HG03159 (cell line): ENCODE data around the gene PRRG1.
"Not testable (repeated sequence)": the region's sequence is repeated elsewhere in the genome, so short reads cannot be mapped to it uniquely, and the experiment has no call there.

Source experiments
- ATAC-seq: cut with Tn5 transposase; IDR thresholded peaks from one replicate; pipeline ENCODE4 v1.9.1; 2021; ENCODE audit warnings: mild to moderate bottlenecking, moderate library complexity; ENCODE audit not compliant: unreplicated experiment

PRRG1 gene

DNA sequence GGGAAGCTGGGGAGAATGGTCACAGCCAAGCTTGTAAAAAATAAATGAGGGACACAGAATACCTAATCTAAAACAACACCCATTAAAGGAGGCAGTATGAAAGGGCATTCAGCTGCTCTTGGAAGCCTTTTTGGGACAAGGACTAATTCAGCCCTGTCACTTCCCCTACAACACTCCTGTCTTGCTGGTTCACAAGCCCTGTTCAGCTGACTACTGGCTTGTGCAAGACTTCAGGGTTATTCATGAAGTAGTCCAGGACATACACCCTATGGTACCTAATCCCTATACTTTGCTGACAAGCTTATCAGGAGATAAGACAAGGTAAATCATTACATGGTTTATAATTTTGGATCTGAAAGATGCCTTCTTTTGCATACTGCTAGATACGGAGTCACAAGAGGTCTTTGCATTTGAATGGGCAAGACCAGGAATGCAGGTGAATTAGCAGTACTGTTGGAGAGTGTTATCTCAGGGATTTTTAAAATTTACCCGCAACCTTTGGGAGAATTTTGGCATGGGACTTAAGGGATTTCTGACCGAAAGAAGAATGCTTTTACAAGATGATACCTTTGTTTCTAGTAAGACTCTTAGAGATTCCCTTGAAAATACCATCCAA, 119.1 kb downstream of the PRRG1 start:
- ATAC-seq: no peak

DNA sequence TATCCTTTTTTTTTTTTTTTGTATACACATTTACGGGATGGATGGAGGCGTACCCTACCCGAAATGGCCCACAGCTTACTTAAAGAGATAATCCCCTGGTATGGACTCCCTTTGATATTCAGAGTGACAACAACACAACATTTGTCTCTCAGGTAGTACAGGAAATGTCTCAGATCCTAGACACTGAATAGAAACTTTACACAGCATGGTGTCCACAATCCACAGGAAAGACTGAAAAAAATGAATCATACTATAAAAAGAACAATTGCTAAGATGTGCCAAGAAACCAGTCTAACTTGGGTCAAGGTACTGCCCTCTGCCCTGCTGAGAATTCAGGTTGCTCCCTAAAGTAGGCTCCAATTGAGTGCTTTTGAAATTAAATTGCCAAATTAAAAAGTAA, 121.5 kb downstream of the PRRG1 start:
- ATAC-seq: no peak

DNA sequence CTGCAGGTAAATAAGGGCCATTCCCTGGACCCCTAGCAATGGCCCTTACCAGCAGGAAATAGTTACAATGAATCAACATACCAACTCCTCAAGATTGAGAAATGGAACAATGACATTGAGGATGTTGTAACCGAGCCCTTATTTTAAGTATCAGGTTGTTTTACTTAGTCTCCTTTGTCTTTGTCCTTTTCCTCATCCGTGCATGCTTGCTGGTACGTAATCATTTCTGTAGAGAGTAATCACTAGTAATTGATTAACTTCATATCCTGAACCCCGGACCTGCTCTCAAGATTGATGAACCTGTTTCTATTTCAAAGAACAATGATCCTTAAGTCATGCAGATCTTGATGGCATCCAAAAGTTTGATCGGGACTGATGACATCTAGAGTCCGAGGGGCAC, 123.7 kb downstream of the PRRG1 start:
- no peak for ATAC-seq

DNA sequence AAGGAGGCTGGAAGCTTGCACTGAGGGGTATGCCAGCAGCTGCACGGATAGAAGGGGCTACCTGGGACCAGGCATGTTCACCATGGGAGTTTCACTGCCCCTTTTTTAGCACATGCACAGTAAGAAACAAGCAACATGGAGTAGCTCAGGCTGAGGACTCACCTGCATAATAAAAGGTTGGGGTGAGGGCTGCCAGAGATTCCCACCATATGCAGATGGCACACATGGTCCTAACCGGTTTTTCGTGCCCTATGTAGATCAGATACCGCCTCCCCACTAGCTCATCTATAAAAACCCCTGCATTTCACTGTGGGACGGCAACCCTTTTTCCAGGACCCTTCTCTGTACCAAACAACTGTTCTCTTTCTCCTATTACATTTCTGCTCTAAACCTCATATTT, 125.3 kb downstream of the PRRG1 start:
- ATAC-seq: no peak

DNA sequence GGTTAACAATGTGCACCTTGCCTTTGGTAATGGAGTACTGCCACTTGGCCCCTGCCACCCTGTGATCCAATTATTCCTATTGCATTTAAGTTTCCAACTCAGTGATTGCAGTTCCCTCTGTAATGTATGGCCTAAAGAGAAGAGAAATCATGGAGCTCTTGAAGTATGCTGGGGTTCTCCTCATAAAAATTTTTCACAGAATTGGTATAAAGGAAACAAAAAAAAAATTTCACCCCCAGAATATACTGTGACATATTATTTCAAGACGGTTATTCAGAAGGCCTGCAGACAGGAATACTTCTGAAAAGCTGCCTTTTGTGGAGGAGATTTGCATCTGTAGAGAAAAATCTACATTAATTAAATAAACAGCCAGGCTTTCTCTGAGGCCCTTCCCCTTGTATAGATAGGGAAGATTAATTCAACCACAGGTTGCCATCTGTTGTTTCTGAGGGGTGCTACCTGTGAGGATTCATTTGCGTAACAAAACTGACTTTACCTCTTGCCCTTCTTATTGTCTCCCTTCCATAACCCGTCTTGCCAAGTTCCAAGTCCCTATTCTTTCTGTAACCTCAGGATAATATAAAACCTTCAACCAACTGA, 127.5 kb downstream of the PRRG1 start:
- ATAC-seq: no peak

DNA sequence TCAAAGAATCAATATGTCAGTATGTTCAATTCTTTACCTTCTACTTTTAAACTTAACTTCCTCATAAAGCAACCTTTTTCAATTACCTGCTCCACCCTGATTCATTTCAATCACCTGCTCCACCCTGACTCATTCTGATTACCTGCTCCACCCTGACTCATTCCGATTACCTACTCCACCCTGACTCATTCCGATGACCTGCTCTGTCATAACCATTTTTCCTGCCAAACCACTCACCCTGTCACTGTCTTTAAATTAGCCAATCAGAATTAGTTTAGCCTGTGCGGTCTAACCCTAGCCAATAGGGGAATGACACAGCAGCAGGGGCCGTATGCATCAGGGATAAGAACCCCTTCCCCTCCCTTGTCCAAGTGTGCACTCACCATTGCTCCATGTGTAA, 135.2 kb downstream of the PRRG1 start:
- ATAC-seq: not testable (repeated sequence)

DNA sequence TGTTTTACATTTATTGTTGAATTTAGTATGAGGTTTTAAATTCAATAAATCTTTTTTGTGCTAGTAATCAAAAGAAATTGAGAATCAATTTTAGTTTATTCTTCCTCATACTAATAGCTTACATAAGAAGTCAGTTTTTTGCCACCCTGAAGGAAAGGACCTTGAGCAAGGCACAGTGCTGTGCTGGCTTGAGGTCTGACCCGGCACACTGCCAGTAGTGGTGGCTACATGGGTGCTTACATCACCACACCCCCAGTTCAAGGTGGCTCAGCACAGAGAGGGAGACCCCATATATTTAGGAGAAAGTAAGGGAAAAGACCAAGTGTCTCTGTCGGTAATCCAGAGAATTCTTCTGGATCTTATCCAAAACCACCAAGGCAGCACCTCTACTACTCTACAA, 136.3 kb downstream of the PRRG1 start:
- ATAC-seq: no peak

DNA sequence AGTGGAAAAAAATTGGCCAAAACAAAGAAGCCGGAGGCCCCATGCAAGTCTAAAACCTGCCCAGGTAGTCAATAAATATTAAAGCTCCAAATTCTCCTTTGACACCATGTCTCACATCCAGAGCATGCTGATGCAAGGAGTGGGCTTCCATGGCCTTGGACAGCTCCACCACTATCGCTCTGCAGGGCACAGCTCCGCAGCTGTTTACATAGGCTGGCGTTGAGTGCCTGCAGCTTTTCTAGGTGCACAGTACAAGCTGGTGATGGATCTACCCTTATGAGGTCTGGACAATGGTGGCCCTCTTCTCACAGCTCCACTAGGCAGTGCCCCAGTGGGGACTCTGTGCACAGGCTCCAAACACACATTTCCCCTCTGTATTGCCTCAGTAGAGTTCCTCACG, 138.1 kb downstream of the PRRG1 start:
- no peak for ATAC-seq

DNA sequence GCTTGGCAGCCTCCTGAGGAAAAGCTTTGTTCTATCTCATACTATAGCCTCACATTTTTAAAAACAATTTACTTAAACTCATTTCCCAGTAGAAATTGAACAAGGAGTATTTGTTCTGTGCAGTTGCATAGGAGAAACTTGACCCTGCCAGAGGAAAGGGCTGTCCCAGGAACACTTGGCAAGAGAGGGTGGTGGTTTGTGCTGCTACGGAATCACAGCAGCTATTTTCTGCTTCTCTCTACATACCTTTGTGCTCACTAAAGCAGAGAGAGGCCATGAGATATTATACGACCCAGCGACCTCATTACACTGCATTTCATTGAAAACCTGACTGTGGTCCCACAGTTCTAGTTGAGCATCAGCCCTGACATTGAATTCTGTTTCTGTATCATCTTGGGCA, 139.2 kb downstream of the PRRG1 start:
- ATAC-seq: no peak

DNA sequence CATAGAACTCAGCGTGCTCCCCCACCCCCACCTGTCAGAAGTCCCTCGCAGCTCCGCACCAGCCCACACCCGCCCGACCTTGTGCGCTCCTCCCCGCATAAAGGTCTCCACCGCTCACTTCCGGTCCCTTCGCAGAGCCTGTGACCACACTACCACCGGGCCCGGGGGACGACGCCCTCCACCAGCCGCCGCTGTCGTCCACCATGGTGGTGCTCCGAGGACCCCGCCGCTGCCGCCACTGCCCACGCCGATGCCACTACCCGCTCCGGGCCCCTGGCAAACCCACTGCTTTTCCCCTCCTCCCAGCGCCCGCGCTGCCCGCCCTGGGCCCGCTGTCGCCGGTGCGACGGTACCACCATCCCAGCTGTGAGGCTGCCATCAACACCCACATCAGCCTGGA, 142.5 kb downstream of the PRRG1 start:
- ATAC-seq: no peak

DNA sequence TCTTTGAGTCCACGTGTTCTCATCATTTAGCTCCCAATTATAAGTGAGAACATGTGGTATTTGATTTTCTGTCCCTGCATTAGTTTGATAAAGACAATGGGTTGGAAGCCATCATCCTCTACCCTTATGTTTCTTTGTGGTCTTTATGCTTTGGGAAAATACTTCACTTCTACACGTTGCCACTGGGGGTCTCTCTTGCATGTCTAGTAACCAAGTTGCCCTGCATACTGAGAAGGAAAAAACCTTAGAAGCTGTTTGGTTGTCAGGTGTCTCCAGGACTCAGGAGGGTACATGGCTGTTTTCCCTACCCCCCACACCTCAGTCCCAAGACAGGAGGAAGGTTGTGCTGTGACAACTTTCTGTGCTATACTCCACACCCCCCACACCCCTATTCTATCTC, 146.6 kb downstream of the PRRG1 start:
- ATAC-seq: peak; percentile 55

DNA sequence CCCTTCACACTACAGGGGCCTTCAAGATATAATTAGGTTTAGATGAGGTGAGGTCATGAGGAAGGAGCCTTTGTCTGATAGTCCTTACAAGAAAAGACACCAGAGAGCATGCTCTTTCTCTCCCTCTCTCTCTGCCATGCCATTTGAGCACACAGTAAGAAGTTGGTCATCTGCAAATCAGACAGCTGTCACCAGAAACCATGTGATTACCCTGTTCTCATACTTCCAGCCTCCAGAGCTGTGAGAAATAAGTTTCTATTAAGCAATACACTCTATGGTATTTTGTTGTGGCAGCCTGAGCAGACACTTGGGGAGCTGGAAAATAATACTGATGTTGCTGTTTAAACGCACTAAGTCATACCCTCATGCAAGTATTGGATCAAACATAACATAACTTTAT, 148.0 kb downstream of the PRRG1 start:
- not testable (repeated sequence) for ATAC-seq

DNA sequence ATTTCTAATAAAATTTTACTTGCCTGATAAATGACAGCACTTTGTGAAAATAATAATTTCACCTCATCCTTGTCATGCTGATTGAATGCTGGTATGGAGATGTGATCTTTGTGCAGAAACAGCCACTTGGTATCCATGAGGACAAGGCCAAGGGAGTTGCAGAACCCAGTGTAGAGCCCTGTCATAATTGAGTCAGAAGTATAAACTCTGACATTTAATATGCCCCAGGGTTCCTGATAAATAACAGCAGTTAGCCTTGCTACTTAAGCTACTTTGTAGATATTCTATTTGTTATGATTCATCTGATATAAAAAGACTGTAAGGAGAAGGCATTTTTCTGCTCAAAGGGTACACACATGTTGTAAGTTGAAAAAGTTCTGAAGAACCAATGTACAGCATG, 149.2 kb downstream of the PRRG1 start:
- not testable (repeated sequence) for ATAC-seq

DNA sequence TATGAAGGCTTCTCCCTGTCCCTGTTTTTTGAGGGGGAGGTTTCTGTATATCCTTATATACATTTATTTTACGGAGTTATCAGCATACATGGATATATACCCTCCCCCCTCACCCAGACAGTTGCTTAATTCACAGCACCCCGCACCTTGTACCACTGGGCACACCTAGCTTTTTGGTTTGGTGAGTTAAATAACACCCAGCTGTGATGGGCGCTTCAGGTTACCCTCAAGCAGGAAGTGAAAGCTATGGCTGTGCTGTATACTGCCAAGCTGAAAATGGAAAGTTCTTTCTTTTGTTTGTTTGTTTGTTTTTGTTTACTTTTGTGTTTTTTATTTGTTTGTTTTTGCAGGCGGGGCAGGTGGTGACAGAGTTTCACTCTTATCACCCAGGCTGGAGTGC, 150.5 kb downstream of the PRRG1 start:
- not testable (repeated sequence) for ATAC-seq

DNA sequence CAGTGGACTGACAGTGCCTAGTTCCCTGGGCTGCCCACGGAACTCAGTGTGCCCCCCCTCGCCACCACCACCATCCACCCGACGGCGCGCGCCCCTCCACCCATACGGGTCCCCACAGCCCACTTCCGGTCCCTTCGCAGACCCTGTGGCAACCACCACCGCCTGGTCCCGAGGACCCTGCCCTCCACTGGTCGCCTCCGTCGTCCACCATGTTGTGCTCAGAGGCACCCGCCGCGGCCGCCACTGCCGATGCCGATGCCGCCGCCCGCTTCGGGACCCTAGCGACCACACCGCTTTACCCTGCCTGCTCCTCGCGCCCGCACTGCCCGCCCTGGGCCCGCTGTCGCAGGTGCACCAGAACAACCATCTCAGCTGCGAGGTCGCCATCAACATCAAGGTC, 155.8 kb downstream of the PRRG1 start:
- no peak for ATAC-seq
